Trophoblast cell (in vitro differentiated cells and primary cell): Measurements from ENCODE around the gene TMEM181.

Experiments
- DNase-seq, 2 donors: peaks; one replicate each; pipeline ENCODE4 v3.0.0-alpha.2; 2016
- H2AFZ ChIP-seq: 2 replicates; pipeline ENCODE4 v1.6.1; 2013; ENCODE audit warnings: low read length, moderate library complexity, mild to moderate bottlenecking; ENCODE audit not compliant: insufficient read depth, poor library complexity
- H2AK5ac ChIP-seq: 2 replicates; pipeline ENCODE4 v1.6.1; 2013; ENCODE audit warnings: mild to moderate bottlenecking, low read length
- H2BK120ac ChIP-seq: 2 replicates; pipeline ENCODE4 v1.6.1; 2013; ENCODE audit warnings: low read length, mild to moderate bottlenecking, moderate library complexity; ENCODE audit not compliant: insufficient read depth, poor library complexity
- H2BK12ac ChIP-seq: 2 replicates; pipeline ENCODE4 v1.6.1; 2013; ENCODE audit warnings: mild to moderate bottlenecking, low read length, moderate library complexity
- H2BK5ac ChIP-seq: 2 replicates; pipeline ENCODE4 v1.6.1; 2013; ENCODE audit warnings: low read length, low read depth, moderate library complexity, mild to moderate bottlenecking; ENCODE audit not compliant: poor library complexity
- H3K14ac ChIP-seq: 2 replicates; pipeline ENCODE4 v1.6.1; 2013; ENCODE audit warnings: mild to moderate bottlenecking, low read length
- H3K18ac ChIP-seq: 2 replicates; pipeline ENCODE4 v1.6.1; 2013; ENCODE audit warnings: mild to moderate bottlenecking, low read length
- H3K23ac ChIP-seq: 2 replicates; pipeline ENCODE4 v1.6.1; 2013; ENCODE audit warnings: low read length
- H3K27ac ChIP-seq: 2 replicates; pipeline ENCODE4 v1.5.1; 2013; ENCODE audit warnings: low read depth, mild to moderate bottlenecking, inconsistent platforms, low read length, moderate library complexity
- H3K27me3 ChIP-seq: 2 replicates; pipeline ENCODE4 v1.6.1; 2013; ENCODE audit warnings: inconsistent platforms, mild to moderate bottlenecking, low read length, moderate library complexity; ENCODE audit not compliant: insufficient read depth
- H3K36me3 ChIP-seq, 2 experiments: 1 replicate in 1 of 2; 2 replicates in 1 of 2; pipeline ENCODE4 v1.6.1; 2013; ENCODE audit warnings: low read length in 2 of 2, mild to moderate bottlenecking in 2 of 2, moderate library complexity in 1 of 2; ENCODE audit not compliant: insufficient read depth in 2 of 2, control insufficient read depth in 1 of 2
- H3K4ac ChIP-seq: 2 replicates; pipeline ENCODE4 v1.6.1; 2013; ENCODE audit warnings: low read depth, mild to moderate bottlenecking, low read length, moderate library complexity
- H3K4me1 ChIP-seq, 2 experiments: 1 replicate in 1 of 2; 2 replicates in 1 of 2; pipeline ENCODE4 v1.6.1; 2013; ENCODE audit warnings: low read length in 2 of 2, mild to moderate bottlenecking in 2 of 2, moderate library complexity in 1 of 2; ENCODE audit not compliant: insufficient read depth in 2 of 2, control insufficient read depth in 1 of 2
- H3K4me2 ChIP-seq: 2 replicates; pipeline ENCODE4 v1.6.1; 2013; ENCODE audit warnings: inconsistent platforms, mild to moderate bottlenecking, low read length, moderate library complexity
- H3K4me3 ChIP-seq: 2 replicates; pipeline ENCODE4 v1.5.1; 2013; ENCODE audit warnings: mild to moderate bottlenecking, low read depth, low read length, inconsistent platforms
- H3K79me1 ChIP-seq: one replicate; pipeline ENCODE4 v1.6.1; 2013; ENCODE audit warnings: low read length
- H3K79me2 ChIP-seq: 2 replicates; pipeline ENCODE4 v1.6.1; 2013; ENCODE audit warnings: low read length, mild to moderate bottlenecking; ENCODE audit not compliant: control insufficient read depth, insufficient read depth, poor library complexity
- H3K9ac ChIP-seq: 2 replicates; pipeline ENCODE4 v1.6.1; 2013; ENCODE audit warnings: mild to moderate bottlenecking, low read length
- H3K9me3 ChIP-seq: 2 replicates; pipeline ENCODE4 v1.6.1; 2013; ENCODE audit warnings: low read depth, mild to moderate bottlenecking, control low read depth, inconsistent platforms, low read length; ENCODE audit not compliant: insufficient read depth
- H4K12ac ChIP-seq: 2 replicates; pipeline ENCODE4 v1.6.1; 2013; ENCODE audit warnings: low read depth, mild to moderate bottlenecking, low read length, moderate library complexity
- H4K8ac ChIP-seq: 2 replicates; pipeline ENCODE4 v1.6.1; 2013; ENCODE audit warnings: low read depth, mild to moderate bottlenecking, low read length, moderate library complexity
- H4K91ac ChIP-seq: one replicate; pipeline ENCODE4 v1.6.1; 2013; ENCODE audit warnings: low read depth, mild to moderate bottlenecking, low read length, moderate library complexity
- whole genome bisulfite sequencing: extraction: QIAGEN DNeasy Blood & Tissue Kit; methylation state at CpG from one replicate; pipeline ENCODE4 v1.1.7; 2013; ENCODE audit warnings: missing lambda C conversion rate; ENCODE audit not compliant: insufficient read length, insufficient coverage; ENCODE audit errors: extremely low coverage; 5-methylcytosine and 5-hydroxymethylcytosine counted together

TMEM181 gene

DNA sequence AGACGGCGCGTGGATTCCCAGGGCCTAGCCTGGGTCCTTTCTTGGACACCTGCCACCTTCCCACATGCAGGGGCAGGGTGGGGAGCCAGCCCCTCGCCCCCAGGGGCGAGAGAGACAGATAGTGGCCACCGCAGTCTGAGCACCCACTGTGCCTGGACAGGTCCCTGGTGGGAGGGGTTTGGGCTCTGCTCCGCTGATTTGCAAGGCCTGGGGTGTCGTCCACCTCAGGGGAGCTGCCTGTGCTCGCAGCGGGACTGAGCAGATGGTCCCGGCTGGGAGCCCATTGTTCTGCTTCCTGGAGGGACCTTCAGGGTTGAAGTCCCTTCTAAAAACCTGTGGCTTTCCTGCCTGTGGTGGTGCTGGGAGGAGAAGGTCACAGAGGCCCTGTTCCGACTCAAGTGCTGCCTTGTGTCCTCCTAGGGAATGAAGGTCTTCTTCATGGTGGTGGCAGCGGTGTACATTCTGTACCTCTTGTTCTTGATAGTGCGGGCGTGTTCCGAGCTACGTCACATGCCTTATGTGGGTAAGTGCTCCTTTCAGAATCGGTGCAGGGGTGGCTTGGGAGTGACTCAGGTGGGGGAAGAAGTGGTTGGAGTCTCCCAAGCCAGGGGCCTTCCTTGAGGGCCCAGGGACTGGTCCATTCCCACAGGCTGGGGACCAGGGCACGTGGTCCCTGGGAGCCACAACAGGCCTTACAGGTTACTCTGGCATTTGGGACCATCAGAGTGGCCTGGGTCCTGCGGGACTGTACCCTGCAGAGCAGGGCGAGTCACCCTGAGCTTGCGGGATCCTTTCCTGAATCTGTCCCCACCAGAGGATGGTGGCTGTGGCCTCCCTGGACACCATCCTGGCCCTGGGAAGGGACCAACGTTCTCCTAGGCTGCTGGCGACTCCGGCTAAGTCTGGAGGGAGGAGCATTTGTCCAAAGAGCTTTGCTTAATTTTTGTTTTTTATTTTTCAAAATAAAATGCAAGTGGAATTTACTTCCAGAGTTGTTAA, 65.1 kb downstream of the TMEM181 start:
- H4K8ac ChIP-seq = no peak overlapping the region
- no CpG with 5 or more reads among the region's 25 CpGs for WGBS
- H3K4ac ChIP-seq = no peak overlapping the region
- no peaks in the 10 kb centered on the region for H3K79me1 ChIP-seq
- no peak overlapping the region for H3K9ac ChIP-seq
- H3K18ac ChIP-seq = no peak overlapping the region
- DNase-seq = no peak
- H3K79me2 ChIP-seq = no peaks in the 10 kb centered on the region
- H3K36me3 ChIP-seq = peaks cover 50 to 57% of the 10 kb centered on the region in 2 experiments
- no peak overlapping the region for H3K4me2 ChIP-seq
- no peak overlapping the region for H3K27ac ChIP-seq
- H2BK120ac ChIP-seq = no peak overlapping the region
- H3K4me1 ChIP-seq = no peaks in the 10 kb centered on the region
- no peak overlapping the region for H3K23ac ChIP-seq
- H2BK12ac ChIP-seq = no peak overlapping the region
- no peak overlapping the region for H4K12ac ChIP-seq
- no peak overlapping the region for H2BK5ac ChIP-seq
- no peak overlapping the region for H4K91ac ChIP-seq
- no peaks in the 10 kb centered on the region for H3K27me3 ChIP-seq
- no peak overlapping the region for H3K14ac ChIP-seq
- no peak overlapping the region for H2AK5ac ChIP-seq
- H3K9me3 ChIP-seq = no peaks in the 10 kb centered on the region
- H2AFZ ChIP-seq = no peak overlapping the region
- H3K4me3 ChIP-seq = no peak overlapping the region

DNA sequence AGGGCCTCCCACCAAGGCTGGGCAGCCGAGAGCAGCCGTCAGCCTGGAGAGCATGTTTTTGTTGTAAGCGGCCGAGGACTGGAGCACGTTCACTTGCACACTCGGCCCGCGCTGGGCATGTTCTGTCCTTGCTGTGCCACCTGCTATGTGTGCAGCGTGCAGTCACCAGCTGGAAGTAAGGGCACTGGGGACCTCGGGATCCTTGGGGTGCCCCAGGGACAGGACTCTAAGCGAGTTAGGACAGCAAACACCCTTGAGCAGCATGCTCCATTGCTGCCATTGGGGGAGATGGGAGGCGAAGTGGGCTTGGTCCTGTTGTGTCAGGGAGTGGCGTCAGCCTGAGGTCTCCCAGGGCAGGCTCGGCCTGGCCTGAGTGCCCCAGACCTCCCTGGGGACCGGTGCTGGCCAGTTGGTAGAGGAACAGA, 66.0 kb downstream of the TMEM181 start:
- H3K9me3 ChIP-seq = no peaks in the 10 kb centered on the region
- no peak overlapping the region for H4K12ac ChIP-seq
- no peak overlapping the region for H4K91ac ChIP-seq
- H3K27ac ChIP-seq = no peak overlapping the region
- H3K27me3 ChIP-seq = no peaks in the 10 kb centered on the region
- H2BK12ac ChIP-seq = no peak overlapping the region
- H3K4me3 ChIP-seq = no peak overlapping the region
- no peak overlapping the region for H2BK120ac ChIP-seq
- H3K9ac ChIP-seq = no peak overlapping the region
- H3K23ac ChIP-seq = no peak overlapping the region
- DNase-seq = no peak
- no CpG with 5 or more reads among the region's 15 CpGs for WGBS
- H2BK5ac ChIP-seq = no peak overlapping the region
- H2AK5ac ChIP-seq = no peak overlapping the region
- H3K4me1 ChIP-seq = no peaks in the 10 kb centered on the region
- no peak overlapping the region for H4K8ac ChIP-seq
- no peak overlapping the region for H2AFZ ChIP-seq
- H3K4me2 ChIP-seq = no peak overlapping the region
- H3K4ac ChIP-seq = no peak overlapping the region
- no peak overlapping the region for H3K18ac ChIP-seq
- no peak overlapping the region for H3K14ac ChIP-seq
- no peaks in the 10 kb centered on the region for H3K79me1 ChIP-seq
- H3K36me3 ChIP-seq = peaks cover 46 to 59% of the 10 kb centered on the region in 2 experiments
- no peaks in the 10 kb centered on the region for H3K79me2 ChIP-seq

DNA sequence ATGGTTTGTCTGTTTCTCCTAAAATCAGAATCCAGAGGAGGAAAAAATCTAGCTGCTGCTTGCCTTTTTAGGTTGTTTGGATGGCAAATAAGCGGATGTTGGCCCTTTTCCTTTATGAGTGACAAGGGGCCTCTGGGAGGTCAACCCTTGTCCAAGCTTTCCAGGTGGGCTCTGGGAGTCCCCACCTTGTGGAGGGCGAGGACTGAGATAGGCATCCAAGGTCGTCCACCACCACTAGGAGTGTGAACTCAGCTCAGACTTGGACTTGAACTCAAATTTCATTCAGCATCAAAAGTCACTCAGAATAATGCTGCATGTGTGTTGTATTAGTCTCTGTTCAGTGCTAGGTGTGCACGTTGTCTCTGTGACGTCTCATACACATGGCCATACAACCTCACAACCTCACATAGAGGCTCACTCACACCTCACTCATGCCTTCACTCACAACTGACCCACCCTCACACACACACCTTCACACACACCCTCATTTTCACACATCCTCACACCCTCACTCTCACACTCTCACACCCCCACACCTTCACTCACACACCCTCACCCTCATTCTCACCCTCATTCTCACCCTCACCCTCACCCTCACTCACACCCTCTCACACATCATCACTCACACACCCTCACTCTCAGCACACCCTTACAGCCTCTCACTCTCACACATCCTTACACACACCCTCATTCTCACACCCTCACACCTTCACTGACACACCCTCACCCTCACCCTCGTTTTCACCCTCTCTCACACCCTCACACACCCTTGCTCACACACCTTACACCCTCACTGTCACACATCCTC, 66.7 kb downstream of the TMEM181 start:
- DNase-seq = no peak
- H2AK5ac ChIP-seq = no peak overlapping the region
- 100% methylated on average over 1 of the region's 6 CpGs for WGBS
- no peak overlapping the region for H4K12ac ChIP-seq
- H3K4me3 ChIP-seq = no peak overlapping the region
- H2BK12ac ChIP-seq = no peak overlapping the region
- H4K8ac ChIP-seq = no peak overlapping the region
- no peak overlapping the region for H2BK5ac ChIP-seq
- H3K79me1 ChIP-seq = no peaks in the 10 kb centered on the region
- no peaks in the 10 kb centered on the region for H3K27me3 ChIP-seq
- no peak overlapping the region for H2BK120ac ChIP-seq
- H4K91ac ChIP-seq = no peak overlapping the region
- H3K14ac ChIP-seq = no peak overlapping the region
- H3K79me2 ChIP-seq = no peaks in the 10 kb centered on the region
- H3K23ac ChIP-seq = no peak overlapping the region
- no peak overlapping the region for H3K4me2 ChIP-seq
- H3K4me1 ChIP-seq = no peaks in the 10 kb centered on the region
- no peak overlapping the region for H3K9ac ChIP-seq
- H2AFZ ChIP-seq = no peak overlapping the region
- no peak overlapping the region for H3K18ac ChIP-seq
- H3K36me3 ChIP-seq = peaks cover 48 to 58% of the 10 kb centered on the region in 2 experiments
- no peaks in the 10 kb centered on the region for H3K9me3 ChIP-seq
- no peak overlapping the region for H3K4ac ChIP-seq
- H3K27ac ChIP-seq = no peak overlapping the region

DNA sequence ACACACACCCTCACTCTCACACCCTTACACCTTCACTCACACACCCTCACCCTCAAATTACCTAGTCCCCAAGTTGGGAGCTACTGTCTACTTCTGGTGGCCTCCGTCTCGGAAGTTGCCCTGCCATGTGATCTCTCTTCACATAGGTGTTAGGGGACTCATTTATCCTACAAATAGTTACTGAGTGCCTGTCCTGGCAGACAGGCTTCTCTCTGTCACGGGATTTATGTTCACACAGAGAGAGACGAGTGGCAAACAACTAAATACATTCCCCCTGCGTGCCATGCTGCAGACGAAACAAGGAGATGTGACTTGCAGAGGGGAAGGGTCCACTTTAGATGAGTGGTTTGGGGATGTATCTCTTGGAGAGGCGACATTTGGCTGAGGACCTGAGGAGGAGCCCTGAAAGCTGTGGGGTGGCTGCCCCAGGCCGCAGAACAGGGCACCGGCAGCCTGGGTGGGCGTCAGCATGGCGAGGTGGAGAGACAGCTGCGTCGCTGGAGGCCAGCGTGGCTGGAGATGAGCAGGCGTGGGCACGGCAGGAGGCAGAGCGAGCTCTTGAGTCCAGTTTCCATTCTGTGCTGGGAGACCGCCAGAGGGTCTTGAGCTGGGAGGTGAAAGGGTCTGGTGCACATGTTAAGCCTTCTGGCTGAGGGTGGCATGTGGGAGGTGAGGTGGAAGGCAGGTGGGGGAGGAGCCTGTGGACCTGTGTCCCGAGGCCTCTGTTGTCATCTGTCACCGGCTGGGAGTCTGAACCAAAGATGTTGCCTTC, 67.5 kb downstream of the TMEM181 start:
- no peak overlapping the region for H3K18ac ChIP-seq
- no peak overlapping the region for H3K27ac ChIP-seq
- H4K91ac ChIP-seq = no peak overlapping the region
- no peak overlapping the region for H3K14ac ChIP-seq
- no peak overlapping the region for H4K12ac ChIP-seq
- H3K4me1 ChIP-seq = peaks cover 0 to 3% of the 10 kb centered on the region in 2 experiments
- H4K8ac ChIP-seq = no peak overlapping the region
- no peak overlapping the region for H3K4ac ChIP-seq
- WGBS = no CpG with 5 or more reads among the region's 20 CpGs
- no peak overlapping the region for H3K9ac ChIP-seq
- H3K79me2 ChIP-seq = no peaks in the 10 kb centered on the region
- no peak for DNase-seq
- no peak overlapping the region for H2BK12ac ChIP-seq
- H3K4me2 ChIP-seq = no peak overlapping the region
- H2AFZ ChIP-seq = no peak overlapping the region
- H3K9me3 ChIP-seq = no peaks in the 10 kb centered on the region
- no peak overlapping the region for H2BK120ac ChIP-seq
- no peak overlapping the region for H2BK5ac ChIP-seq
- peaks cover 45 to 55% of the 10 kb centered on the region in 2 experiments for H3K36me3 ChIP-seq
- no peak overlapping the region for H3K4me3 ChIP-seq
- no peak overlapping the region for H2AK5ac ChIP-seq
- no peak overlapping the region for H3K23ac ChIP-seq
- no peaks in the 10 kb centered on the region for H3K79me1 ChIP-seq
- H3K27me3 ChIP-seq = no peaks in the 10 kb centered on the region
